Osteocyte (in vitro differentiated cells): ENCODE data around the gene GULP1. TPM values are rescaled to one million over a fixed set of nuclear protein-coding genes. Genes with fewer than 3 reads are reported as not detected.

Source experiments
- DNase-seq: peaks from one replicate; pipeline ENCODE4 v3.0.0; 2021; ENCODE audit warnings: mixed read lengths; ENCODE audit not compliant: unreplicated experiment; ENCODE audit errors: extremely low spot score
- H3K27ac Mint-ChIP-seq: one replicate; pipeline ENCODE4 v1.8.0; 2021; ENCODE audit warnings: mild to moderate bottlenecking, mixed read lengths; ENCODE audit not compliant: unreplicated experiment
- H3K27me3 Mint-ChIP-seq: one replicate; pipeline ENCODE4 v1.8.0; 2021; ENCODE audit warnings: mixed read lengths; ENCODE audit not compliant: unreplicated experiment
- H3K36me3 Mint-ChIP-seq: one replicate; pipeline ENCODE4 v1.8.0; 2021; ENCODE audit warnings: mixed read lengths; ENCODE audit not compliant: unreplicated experiment
- H3K4me1 Mint-ChIP-seq: one replicate; pipeline ENCODE4 v1.8.0; 2021; ENCODE audit warnings: mixed read lengths; ENCODE audit not compliant: unreplicated experiment
- H3K4me3 Mint-ChIP-seq: one replicate; pipeline ENCODE4 v1.8.0; 2021; ENCODE audit warnings: mild to moderate bottlenecking, moderate library complexity, mixed read lengths; ENCODE audit not compliant: unreplicated experiment
- H3K9me3 Mint-ChIP-seq: one replicate; pipeline ENCODE4 v1.8.0; 2021; ENCODE audit warnings: mixed read lengths; ENCODE audit not compliant: unreplicated experiment
- total RNA-seq: library from RNA; stranded (reverse); gene quantifications from 2 replicates; pipeline ENCODE4 v1.2.1, GENCODE V29; 2021
- TF ChIP-seq, protein P1 (sequence below): fragments of 200-600 bp; sonication (generic); IDR thresholded peaks from 2 replicates; pipeline ENCODE4 v1.5.0; 2021; ENCODE audit warnings: antibody characterized with exemption, mild to moderate bottlenecking, moderate library complexity

The GULP1 gene
- total RNA-seq, 1 donor from 2014 or later = 36.7 TPM

DNA sequence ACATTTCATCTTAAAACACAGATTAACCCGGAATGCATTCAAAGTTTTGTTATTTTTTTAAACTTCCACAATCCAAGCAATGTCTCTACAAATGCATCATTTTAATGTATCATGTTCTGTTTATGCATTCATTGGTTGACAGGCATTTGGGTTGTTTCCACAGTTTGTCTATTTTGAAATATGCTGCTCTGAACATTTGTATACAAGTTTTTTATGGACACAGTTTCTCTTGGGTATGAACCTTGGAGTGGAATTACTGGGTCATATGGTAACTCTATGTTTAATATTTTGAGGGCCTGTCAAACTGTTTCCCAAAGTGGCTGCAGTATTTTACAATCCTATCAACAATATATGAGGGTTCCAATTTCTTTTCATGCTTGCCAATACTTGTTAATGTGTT is 57.3 kb downstream of the GULP1 start:
- Mint-ChIP-seq H3K4me1 (peaks cover 26% of the 10 kb centered on the region), H3K27ac (no peak overlapping the region), H3K36me3 (no peaks in the 10 kb centered on the region), H3K4me3 (no peak overlapping the region), H3K27me3 (no peaks in the 10 kb centered on the region), H3K9me3 (no peaks in the 10 kb centered on the region)
- TF ChIP-seq, protein P1, sequence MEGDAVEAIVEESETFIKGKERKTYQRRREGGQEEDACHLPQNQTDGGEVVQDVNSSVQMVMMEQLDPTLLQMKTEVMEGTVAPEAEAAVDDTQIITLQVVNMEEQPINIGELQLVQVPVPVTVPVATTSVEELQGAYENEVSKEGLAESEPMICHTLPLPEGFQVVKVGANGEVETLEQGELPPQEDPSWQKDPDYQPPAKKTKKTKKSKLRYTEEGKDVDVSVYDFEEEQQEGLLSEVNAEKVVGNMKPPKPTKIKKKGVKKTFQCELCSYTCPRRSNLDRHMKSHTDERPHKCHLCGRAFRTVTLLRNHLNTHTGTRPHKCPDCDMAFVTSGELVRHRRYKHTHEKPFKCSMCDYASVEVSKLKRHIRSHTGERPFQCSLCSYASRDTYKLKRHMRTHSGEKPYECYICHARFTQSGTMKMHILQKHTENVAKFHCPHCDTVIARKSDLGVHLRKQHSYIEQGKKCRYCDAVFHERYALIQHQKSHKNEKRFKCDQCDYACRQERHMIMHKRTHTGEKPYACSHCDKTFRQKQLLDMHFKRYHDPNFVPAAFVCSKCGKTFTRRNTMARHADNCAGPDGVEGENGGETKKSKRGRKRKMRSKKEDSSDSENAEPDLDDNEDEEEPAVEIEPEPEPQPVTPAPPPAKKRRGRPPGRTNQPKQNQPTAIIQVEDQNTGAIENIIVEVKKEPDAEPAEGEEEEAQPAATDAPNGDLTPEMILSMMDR = no peak
- no peak for DNase-seq

DNA sequence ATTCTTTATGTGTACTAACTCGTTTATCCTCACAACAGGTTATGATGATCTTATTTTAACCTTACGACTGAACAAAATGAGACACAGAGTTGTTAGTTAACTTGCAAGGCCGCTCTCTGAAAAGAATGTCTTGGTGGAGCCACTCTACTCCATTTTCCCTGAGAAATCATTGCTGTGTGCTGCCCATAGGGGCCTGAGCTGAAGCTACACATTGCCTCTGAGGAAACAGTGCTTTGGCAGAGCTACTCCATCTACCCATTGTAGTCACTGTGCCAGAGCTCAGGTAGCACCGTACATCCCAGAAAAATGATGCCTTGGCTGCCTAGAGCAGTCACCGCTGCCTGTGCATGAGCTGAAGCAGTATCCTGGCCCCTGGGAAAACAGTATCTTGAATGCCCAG is 61.6 kb downstream of the GULP1 start:
- H3K4me3 Mint-ChIP-seq = no peak overlapping the region
- peaks cover 10% of the 10 kb centered on the region for H3K36me3 Mint-ChIP-seq
- no peak for DNase-seq
- no peaks in the 10 kb centered on the region for H3K27me3 Mint-ChIP-seq
- H3K27ac Mint-ChIP-seq = no peak overlapping the region
- peaks cover 21% of the 10 kb centered on the region for H3K9me3 Mint-ChIP-seq
- H3K4me1 Mint-ChIP-seq = peaks cover 3% of the 10 kb centered on the region
- TF ChIP-seq, protein P1 = no peak

DNA sequence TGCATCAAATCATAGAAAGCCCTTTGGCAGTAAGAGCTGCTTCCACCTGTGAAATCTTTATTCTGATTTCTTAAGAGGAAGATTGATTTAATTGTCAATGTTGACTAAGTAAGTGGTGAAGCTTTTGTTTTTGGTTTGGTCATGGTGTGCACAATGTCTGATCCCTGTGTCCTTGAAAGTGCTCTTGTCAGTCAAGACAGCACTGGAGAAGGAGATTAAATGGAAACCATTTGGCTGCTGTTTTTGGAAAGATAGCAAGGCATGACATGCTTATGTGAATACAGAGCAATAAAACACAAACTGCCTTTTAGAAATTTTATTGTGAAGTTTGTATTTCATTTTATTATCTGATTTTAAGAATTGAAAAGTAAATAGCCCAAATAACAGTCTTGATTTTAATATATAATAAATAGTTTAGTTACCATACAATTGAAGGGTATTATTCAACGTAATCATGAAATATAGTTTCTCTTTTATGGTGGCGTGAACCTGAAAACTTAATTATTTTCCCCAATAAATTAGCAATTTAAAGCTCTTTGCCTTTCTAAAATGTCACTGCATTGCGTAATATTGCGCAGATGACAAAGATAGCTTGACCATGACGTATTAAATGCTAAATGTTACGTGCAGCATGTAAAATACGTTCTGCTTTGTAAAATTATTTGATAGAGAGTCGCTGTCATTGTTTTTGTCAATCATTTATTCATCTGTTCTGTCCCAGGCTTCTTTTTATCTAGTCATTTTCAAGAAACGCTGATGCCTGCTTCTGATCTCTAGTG is 69.0 kb downstream of the GULP1 start:
- H3K27ac Mint-ChIP-seq = no peak overlapping the region
- no peak overlapping the region for H3K4me3 Mint-ChIP-seq

DNA sequence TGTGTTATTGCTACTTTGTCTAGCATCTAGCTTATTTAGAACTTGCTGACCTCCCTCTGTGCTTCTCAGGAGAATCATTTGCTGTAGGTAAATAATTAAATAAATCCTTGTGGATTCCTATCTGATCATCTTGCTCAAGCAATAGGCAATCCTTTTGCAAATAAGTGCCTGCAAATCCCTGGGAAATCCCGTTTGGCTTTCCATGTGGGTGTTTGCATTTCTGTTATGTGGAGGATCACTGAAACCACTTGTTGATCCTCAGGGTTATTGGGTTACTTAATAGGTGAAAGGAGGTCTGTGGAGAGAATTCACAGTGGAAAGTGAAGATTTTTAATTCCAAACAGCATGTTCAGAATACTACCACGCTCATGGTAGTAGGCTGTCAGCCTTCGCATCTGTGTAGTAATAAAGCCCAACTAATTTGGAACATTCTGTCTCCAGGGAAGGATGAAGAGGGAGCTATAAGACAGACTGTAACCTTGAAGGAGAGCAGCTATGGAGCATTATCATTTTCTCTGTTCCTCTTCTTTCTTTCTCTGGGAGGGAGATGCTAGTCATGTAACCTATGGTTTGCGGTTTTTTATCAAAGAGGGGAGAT is 72.5 kb downstream of the GULP1 start:
- no peaks in the 10 kb centered on the region for H3K27me3 Mint-ChIP-seq
- DNase-seq = no peak
- H3K9me3 Mint-ChIP-seq = no peaks in the 10 kb centered on the region

More for the DNA sequence above, 69.0 kb downstream of the GULP1 start:
- Mint-ChIP-seq H3K36me3 (peaks cover 6% of the 10 kb centered on the region), H3K27me3 (no peaks in the 10 kb centered on the region), H3K4me1 (peaks cover 11% of the 10 kb centered on the region), H3K9me3 (peaks cover 9% of the 10 kb centered on the region)
- TF ChIP-seq, protein P1 = no peak
- no peak for DNase-seq

More for the DNA sequence above, 72.5 kb downstream of the GULP1 start:
- H3K4me1 Mint-ChIP-seq = peaks cover 10% of the 10 kb centered on the region
- H3K4me3 Mint-ChIP-seq = no peak overlapping the region
- H3K27ac Mint-ChIP-seq = no peak overlapping the region
- H3K36me3 Mint-ChIP-seq = peaks cover 2% of the 10 kb centered on the region
- TF ChIP-seq, protein P1 = no peak
